ENCODE results near the gene PLCH1. TPM values are rescaled to one million over a fixed set of nuclear protein-coding genes. Genes with fewer than 3 reads are reported as not detected.
"Not testable (repeated sequence)": the region's sequence is repeated elsewhere in the genome, so short reads cannot be mapped to it uniquely, and the experiment has no call there.

Gene PLCH1
- total and polyA plus RNA-seq, 9 donors: 0.04 to 6.3 (median 0.79) TPM

- no peak overlapping the region for H3K27ac ChIP-seq
- H3K4me1 ChIP-seq (ENCODE audit: insufficient read depth): no peaks in the 10 kb centered on the region
- no peaks in the 10 kb centered on the region for H3K9me3 ChIP-seq
- no peak for TF ChIP-seq CTCF (IDR thresholded peaks at IDR 0.05)
- H3K4me3 ChIP-seq: no peak overlapping the region
- DNase-seq: no peak
- H3K36me3 ChIP-seq: no peaks in the 10 kb centered on the region
- intact Hi-C loops (cut with DNase I): no loop called here
- H3K27me3 ChIP-seq: no peaks in the 10 kb centered on the region
Observed at GRCh38 chr3:155619118-155619915, 125.6 kb downstream of the PLCH1 start.

GRCh38 chr3:155618543-155618942 is 126.3 kb downstream of the PLCH1 start:
- Histone ChIP-seq H3K9me3 (no peaks in the 10 kb centered on the region), H3K27me3 (no peaks in the 10 kb centered on the region), H3K27ac (no peak overlapping the region), H3K4me1 (ENCODE audit: insufficient read depth) (no peaks in the 10 kb centered on the region), H3K4me3 (no peak overlapping the region), H3K36me3 (no peaks in the 10 kb centered on the region)
- intact Hi-C loops (cut with DNase I): no loop called here
- TF ChIP-seq POLR2A (IDR thresholded peaks at IDR 0.05): no peak
- TF ChIP-seq CTCF (IDR thresholded peaks at IDR 0.05): no peak
- no peak for TF ChIP-seq EP300 (IDR thresholded peaks at IDR 0.05)
- no peak for DNase-seq

- Histone ChIP-seq H3K4me1 (ENCODE audit: insufficient read depth) (no peaks in the 10 kb centered on the region), H3K27ac (no peak overlapping the region), H3K4me3 (no peak overlapping the region), H3K36me3 (no peaks in the 10 kb centered on the region), H3K9me3 (no peaks in the 10 kb centered on the region), H3K27me3 (no peaks in the 10 kb centered on the region)
- WGBS, 3 donors: 67 to 68% (median 67%) methylated on average over 1 of the region's 1 CpG
- intact Hi-C loops (cut with DNase I): no loop called here
- TF ChIP-seq EP300 (IDR thresholded peaks at IDR 0.05) (no peak), POLR2A (IDR thresholded peaks at IDR 0.05) (no peak)
- DNase-seq: no peak
Observed at GRCh38 chr3:155617346-155617925, 127.4 kb downstream of the PLCH1 start.

- DNase-seq; H3K36me3 ChIP-seq; H3K27ac ChIP-seq; intact Hi-C loops (cut with DNase I); H3K4me3 ChIP-seq; H3K27me3 ChIP-seq; H3K4me1 ChIP-seq (ENCODE audit: insufficient read depth); H3K9me3 ChIP-seq: not testable (repeated sequence)
- 87 to 97% (median 89%) methylated on average over 1 of the region's 1 CpG for WGBS, 3 donors
Observed at GRCh38 chr3:155615141-155615540, 129.7 kb downstream of the PLCH1 start.

- DNase-seq; H3K4me1 ChIP-seq (ENCODE audit: insufficient read depth); H3K27me3 ChIP-seq; H3K27ac ChIP-seq; intact Hi-C loops (cut with DNase I); H3K4me3 ChIP-seq; H3K9me3 ChIP-seq; H3K36me3 ChIP-seq: not testable (repeated sequence)
Observed at GRCh38 chr3:155614410-155614809, 130.5 kb downstream of the PLCH1 start.

GRCh38 chr3:155611456-155611855 is 133.4 kb downstream of the PLCH1 start:
- DNase-seq: no peak
- intact Hi-C loops (cut with DNase I): no loop called here
- Histone ChIP-seq H3K27ac (no peak overlapping the region), H3K36me3 (no peaks in the 10 kb centered on the region), H3K4me3 (no peak overlapping the region), H3K9me3 (no peaks in the 10 kb centered on the region), H3K4me1 (ENCODE audit: insufficient read depth) (no peaks in the 10 kb centered on the region), H3K27me3 (no peaks in the 10 kb centered on the region)
- TF ChIP-seq CTCF (IDR thresholded peaks at IDR 0.05): no peak
- TF ChIP-seq EP300 (IDR thresholded peaks at IDR 0.05): no peak
- no peak for TF ChIP-seq POLR2A (IDR thresholded peaks at IDR 0.05)

Data from ovary (tissue), 9 donors.